ENCODE measurements around the gene MAPK9. TPM values are rescaled to one million over a fixed set of nuclear protein-coding genes. Genes with fewer than 3 reads are reported as not detected.
"Not testable (repeated sequence)": the region's sequence is repeated elsewhere in the genome, so short reads cannot be mapped to it uniquely, and the experiment has no call there.

Gene MAPK9
- total RNA-seq, 4 donors from 2014 or later = 17.6 to 21.8 (median 19.5) TPM

DNA sequence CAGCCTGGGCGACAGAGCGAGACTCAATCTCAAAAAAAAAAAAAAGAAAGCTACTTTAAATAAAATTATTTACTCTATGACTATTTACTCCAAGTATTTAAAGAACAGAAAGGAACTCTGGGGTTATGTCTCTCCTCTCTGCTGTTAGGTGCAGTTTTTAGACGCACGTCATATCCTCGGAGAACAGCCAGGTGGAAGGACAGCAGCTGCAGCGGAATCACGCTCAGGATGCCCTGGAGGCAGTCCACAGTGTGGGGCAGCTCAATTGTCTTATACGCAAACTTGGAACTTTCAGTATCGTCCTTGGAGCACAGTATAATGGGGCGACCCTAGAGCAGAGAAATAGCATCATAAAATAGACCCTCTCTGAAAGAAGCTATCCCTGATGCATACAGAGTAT is 10.4 kb upstream of the MAPK9 start:
- DNase-seq (ENCODE audit: low spot score in 2 of 2) = no peak
- TF ChIP-seq POLR2AphosphoS5 (IDR thresholded peaks at IDR 0.05) (no peak), POLR2A (IDR thresholded peaks at IDR 0.05) (no peak), EP300 (IDR thresholded peaks at IDR 0.05) (no peak)
- TF ChIP-seq, protein P1, sequence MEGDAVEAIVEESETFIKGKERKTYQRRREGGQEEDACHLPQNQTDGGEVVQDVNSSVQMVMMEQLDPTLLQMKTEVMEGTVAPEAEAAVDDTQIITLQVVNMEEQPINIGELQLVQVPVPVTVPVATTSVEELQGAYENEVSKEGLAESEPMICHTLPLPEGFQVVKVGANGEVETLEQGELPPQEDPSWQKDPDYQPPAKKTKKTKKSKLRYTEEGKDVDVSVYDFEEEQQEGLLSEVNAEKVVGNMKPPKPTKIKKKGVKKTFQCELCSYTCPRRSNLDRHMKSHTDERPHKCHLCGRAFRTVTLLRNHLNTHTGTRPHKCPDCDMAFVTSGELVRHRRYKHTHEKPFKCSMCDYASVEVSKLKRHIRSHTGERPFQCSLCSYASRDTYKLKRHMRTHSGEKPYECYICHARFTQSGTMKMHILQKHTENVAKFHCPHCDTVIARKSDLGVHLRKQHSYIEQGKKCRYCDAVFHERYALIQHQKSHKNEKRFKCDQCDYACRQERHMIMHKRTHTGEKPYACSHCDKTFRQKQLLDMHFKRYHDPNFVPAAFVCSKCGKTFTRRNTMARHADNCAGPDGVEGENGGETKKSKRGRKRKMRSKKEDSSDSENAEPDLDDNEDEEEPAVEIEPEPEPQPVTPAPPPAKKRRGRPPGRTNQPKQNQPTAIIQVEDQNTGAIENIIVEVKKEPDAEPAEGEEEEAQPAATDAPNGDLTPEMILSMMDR (IDR thresholded peaks at IDR 0.05) = no peak
- no peaks in the 10 kb centered on the region for H3K27me3 ChIP-seq
- WGBS = 98% methylated on average over 10 of the region's 10 CpGs
- peaks cover 26% of the 10 kb centered on the region for H3K36me3 ChIP-seq
- H3K27ac ChIP-seq = no peak overlapping the region
- H3K4me1 ChIP-seq = no peaks in the 10 kb centered on the region
- H3K9me3 ChIP-seq = no peaks in the 10 kb centered on the region
- H3K4me3 ChIP-seq = no peak overlapping the region

DNA sequence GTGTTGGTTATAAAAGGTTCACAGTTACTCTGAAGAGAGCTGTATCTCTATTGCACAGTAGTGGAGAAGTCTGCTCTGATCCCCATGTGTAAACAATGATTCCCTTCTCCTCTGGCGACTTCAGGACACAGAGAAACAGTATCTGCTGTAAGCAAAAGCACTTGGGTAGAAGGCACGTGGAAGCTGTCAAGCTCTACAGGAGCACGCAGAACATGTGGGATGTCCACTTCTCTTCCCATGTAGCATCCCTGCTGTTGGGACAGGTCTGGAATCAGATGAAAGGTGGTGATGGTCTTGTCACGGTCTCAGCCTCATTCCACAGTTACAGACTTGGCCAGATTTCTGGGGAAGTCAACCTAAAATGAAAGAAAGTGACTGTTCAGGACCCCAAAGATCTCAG is 9.4 kb upstream of the MAPK9 start:
- WGBS = 71% methylated on average over 4 of the region's 4 CpGs
- DNase-seq (ENCODE audit: low spot score in 2 of 2) = no peak
- Histone ChIP-seq H3K27ac (no peak overlapping the region), H3K4me1 (no peaks in the 10 kb centered on the region), H3K4me3 (no peak overlapping the region), H3K27me3 (no peaks in the 10 kb centered on the region), H3K36me3 (peaks cover 19% of the 10 kb centered on the region), H3K9me3 (no peaks in the 10 kb centered on the region)
- TF ChIP-seq EP300 (IDR thresholded peaks at IDR 0.05) (no peak), POLR2AphosphoS5 (IDR thresholded peaks at IDR 0.05) (no peak), POLR2A (IDR thresholded peaks at IDR 0.05) (no peak)
- TF ChIP-seq, protein P1 (IDR thresholded peaks at IDR 0.05) = no peak

DNA sequence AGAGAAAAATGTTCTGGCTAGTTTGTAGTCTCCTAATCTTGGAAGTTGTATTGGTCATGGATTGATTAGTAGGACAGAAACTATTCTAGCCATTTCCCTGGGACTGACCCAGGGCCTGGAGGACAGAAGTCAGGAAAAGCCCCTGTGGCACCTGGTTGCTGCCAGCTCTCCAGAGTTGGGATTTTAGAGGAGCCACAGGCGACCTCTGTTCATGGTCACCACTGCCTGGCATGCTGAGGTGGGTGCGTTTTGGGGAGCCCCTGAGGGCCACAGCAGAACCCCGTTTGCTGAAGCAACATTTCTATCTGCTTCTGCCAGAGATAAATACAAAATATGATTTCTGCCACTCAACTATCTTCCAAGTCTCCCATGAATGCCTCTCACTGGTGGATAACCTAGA is 7.6 kb upstream of the MAPK9 start:
- no peaks in the 10 kb centered on the region for H3K4me1 ChIP-seq
- 100% methylated on average over 2 of the region's 3 CpGs for WGBS
- H3K9me3 ChIP-seq = no peaks in the 10 kb centered on the region
- no peak overlapping the region for H3K27ac ChIP-seq
- no peak for DNase-seq (ENCODE audit: low spot score in 2 of 2)
- TF ChIP-seq POLR2A (IDR thresholded peaks at IDR 0.05) (no peak), EP300 (IDR thresholded peaks at IDR 0.05) (no peak), POLR2AphosphoS5 (IDR thresholded peaks at IDR 0.05) (no peak)
- TF ChIP-seq, protein P1 (IDR thresholded peaks at IDR 0.05) = no peak
- no peaks in the 10 kb centered on the region for H3K27me3 ChIP-seq
- H3K36me3 ChIP-seq = peaks cover 14% of the 10 kb centered on the region
- H3K4me3 ChIP-seq = no peak overlapping the region

DNA sequence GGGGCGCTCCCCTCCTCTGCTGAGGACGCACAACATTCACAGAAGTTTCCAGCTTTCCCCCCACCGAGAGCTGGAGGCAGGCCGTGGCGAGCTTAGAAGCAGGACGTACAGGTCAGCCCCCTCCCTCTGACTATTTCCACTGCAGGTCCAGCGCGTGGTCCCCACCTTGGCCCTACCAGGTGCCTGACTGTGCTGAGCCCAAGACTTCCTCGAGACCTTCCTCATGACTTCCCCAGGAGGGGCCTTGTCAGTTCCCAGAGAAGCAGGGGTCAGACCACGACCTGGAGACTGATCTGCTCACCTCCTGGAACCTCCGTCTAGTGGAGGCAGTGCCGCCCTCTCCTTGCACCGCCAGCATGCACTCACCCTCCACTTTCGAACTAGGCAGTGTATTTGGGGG is 7.1 kb upstream of the MAPK9 start:
- H3K27ac ChIP-seq, H3K9me3 ChIP-seq, H3K4me3 ChIP-seq, H3K27me3 ChIP-seq, H3K36me3 ChIP-seq, H3K4me1 ChIP-seq: not testable (repeated sequence)
- DNase-seq (ENCODE audit: low spot score in 2 of 2) = peak in 1 of 2 donors; percentile 58
- WGBS = 93% methylated on average over 8 of the region's 14 CpGs

DNA sequence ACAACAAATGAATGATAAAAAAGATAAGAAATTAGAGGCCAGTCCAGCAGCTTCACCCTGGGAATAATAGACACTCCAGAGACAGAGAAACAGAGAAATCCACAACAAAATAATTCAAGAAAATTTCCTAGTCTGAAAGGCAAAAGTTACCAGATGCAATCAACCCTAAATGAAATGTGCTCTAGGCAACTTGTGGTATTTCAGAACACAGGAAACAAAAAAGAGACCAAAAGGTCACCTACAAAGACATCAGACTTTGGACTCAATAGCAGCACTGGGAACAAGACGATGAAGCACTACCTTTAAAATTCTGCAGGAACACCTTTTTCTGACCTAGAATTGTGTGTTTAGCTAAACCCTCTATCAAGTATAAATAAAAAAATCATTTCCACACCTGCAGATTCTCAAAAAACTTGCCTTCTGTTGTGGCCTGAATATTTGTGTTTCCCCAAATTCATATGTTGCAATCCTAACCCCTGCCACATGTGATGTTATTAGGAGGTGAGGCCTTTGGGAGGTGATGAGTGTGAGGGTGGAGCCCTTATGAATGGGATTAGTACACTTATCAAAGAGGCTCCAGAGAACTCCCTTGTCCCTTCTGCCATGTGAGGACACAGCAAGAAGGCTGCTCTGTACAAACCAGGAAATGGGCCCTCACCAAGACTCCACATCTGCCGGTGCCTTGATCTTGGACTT is 5.9 kb upstream of the MAPK9 start:
- WGBS = 88% methylated on average over 2 of the region's 2 CpGs
- no peaks in the 10 kb centered on the region for H3K9me3 ChIP-seq
- H3K4me3 ChIP-seq = no peak overlapping the region
- no peak overlapping the region for H3K27ac ChIP-seq
- no peak for DNase-seq (ENCODE audit: low spot score in 2 of 2)
- H3K36me3 ChIP-seq = no peaks in the 10 kb centered on the region
- H3K4me1 ChIP-seq = peaks cover 7% of the 10 kb centered on the region
- H3K27me3 ChIP-seq = no peaks in the 10 kb centered on the region
- TF ChIP-seq POLR2A (IDR thresholded peaks at IDR 0.05) = no peak
- TF ChIP-seq EP300 (IDR thresholded peaks at IDR 0.05) = no peak
- TF ChIP-seq, protein P1 (IDR thresholded peaks at IDR 0.05) = no peak
- TF ChIP-seq POLR2AphosphoS5 (IDR thresholded peaks at IDR 0.05) = no peak

DNA sequence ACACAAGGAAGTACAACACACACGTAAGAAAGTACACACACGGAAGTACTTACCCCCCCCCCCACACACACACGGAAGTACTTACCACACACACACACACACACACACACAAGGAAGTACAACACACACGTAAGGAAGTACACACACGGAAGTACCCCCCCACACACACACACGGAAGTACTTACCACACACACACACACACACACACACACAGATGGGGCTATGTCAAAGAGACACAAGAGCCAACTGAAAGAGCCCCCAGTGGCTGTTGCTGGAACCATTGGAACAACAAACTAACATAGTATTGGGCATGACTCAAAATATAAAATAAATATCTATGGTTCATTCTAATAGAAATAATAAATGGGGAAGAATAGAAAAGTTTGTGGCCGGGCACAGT is 4.9 kb upstream of the MAPK9 start:
- TF ChIP-seq EP300 (IDR thresholded peaks at IDR 0.05) (no peak), POLR2A (IDR thresholded peaks at IDR 0.05) (no peak), POLR2AphosphoS5 (IDR thresholded peaks at IDR 0.05) (no peak)
- TF ChIP-seq, protein P1 (IDR thresholded peaks at IDR 0.05) = no peak
- Histone ChIP-seq H3K9me3 (no peaks in the 10 kb centered on the region), H3K27me3 (no peaks in the 10 kb centered on the region), H3K4me1 (peaks cover 11% of the 10 kb centered on the region), H3K27ac (no peak overlapping the region), H3K4me3 (no peak overlapping the region), H3K36me3 (no peaks in the 10 kb centered on the region)
- no peak for DNase-seq (ENCODE audit: low spot score in 2 of 2)
- WGBS = 41% methylated on average over 6 of the region's 7 CpGs

All from suprapubic skin (tissue), 4 donors.